CD14-positive monocyte (primary cell): Measurements from ENCODE around the gene TBC1D22A. TPM values are rescaled to one million over a fixed set of nuclear protein-coding genes. Genes with fewer than 3 reads are reported as not detected.

ENCODE experiments used
- DNase-seq, 3 donors: peaks; one replicate each; pipeline ENCODE4 v3.0.0-alpha.2; 2011 to 2022
- H2AFZ ChIP-seq: 2 replicates; pipeline ENCODE4 v1.6.0; 2012; ENCODE audit warnings: mild to moderate bottlenecking, low read depth, low read length, inconsistent platforms; ENCODE audit not compliant: insufficient read depth, poor library complexity, severe bottlenecking
- H3K27ac ChIP-seq, 2 donors: 1 replicate in 1 of 2; 2 replicates in 1 of 2; pipeline ENCODE4 v1.5.1; 2012 to 2013; ENCODE audit warnings: low read length in 2 of 2, control low read depth in 1 of 2, inconsistent platforms in 1 of 2, low read depth in 1 of 2, mild to moderate bottlenecking in 1 of 2
- H3K27me3 ChIP-seq, 2 donors: one replicate each; pipeline versions ENCODE4 v1.6.0 to v1.6.1; 2011 to 2013; ENCODE audit warnings: low read length in 2 of 2; ENCODE audit not compliant: control insufficient read depth in 2 of 2, insufficient read depth in 2 of 2
- H3K36me3 ChIP-seq, 2 donors: replicated peaks in 1 of 2; 1 replicate in 1 of 2; 2 replicates in 1 of 2; pipeline versions ENCODE4 v1.5.1 to v1.6.1; 2012 to 2013; ENCODE audit warnings: low read length in 2 of 2, control low read depth in 1 of 2, inconsistent platforms in 1 of 2, mild to moderate bottlenecking in 1 of 2; ENCODE audit not compliant: insufficient read depth in 2 of 2, control insufficient read depth in 1 of 2
- H3K4me1 ChIP-seq, 2 donors: 1 replicate in 1 of 2; 2 replicates in 1 of 2; pipeline versions ENCODE4 v1.5.1 to v1.6.1; 2012 to 2013; ENCODE audit warnings: low read length in 2 of 2, control low read depth in 1 of 2, inconsistent platforms in 1 of 2, mild to moderate bottlenecking in 1 of 2, moderate library complexity in 1 of 2; ENCODE audit not compliant: insufficient read depth in 2 of 2, control insufficient read depth in 1 of 2
- H3K4me2 ChIP-seq: replicated peaks from 2 replicates; pipeline ENCODE3; 2012; ENCODE audit warnings: low read length, moderate library complexity, mild to moderate bottlenecking; ENCODE audit not compliant: poor library complexity, severe bottlenecking; ENCODE audit errors: extremely low read depth
- H3K4me3 ChIP-seq, 3 experiments: fragments of 200-600 bp in 1 of 3; sonication (generic) in 1 of 3; replicated peaks in 1 of 3; 1 replicate in 2 of 3; 2 replicates in 1 of 3; pipeline ENCODE4 v1.5.1; 2011 to 2013; ENCODE audit warnings: low read length in 3 of 3, mild to moderate bottlenecking in 3 of 3, control low read depth in 2 of 3, low read depth in 2 of 3, inconsistent platforms in 1 of 3, moderate library complexity in 1 of 3
- H3K79me2 ChIP-seq: 2 replicates; pipeline ENCODE4 v1.6.0; 2012; ENCODE audit warnings: mild to moderate bottlenecking, control low read depth, inconsistent platforms, low read length, moderate library complexity; ENCODE audit not compliant: insufficient read depth
- H3K9ac ChIP-seq: 2 replicates; pipeline ENCODE4 v1.6.0; 2017; ENCODE audit warnings: low read length, mild to moderate bottlenecking; ENCODE audit not compliant: insufficient read depth, poor library complexity, severe bottlenecking
- H3K9me3 ChIP-seq, 2 donors: replicated peaks in 1 of 2; 1 replicate in 1 of 2; 2 replicates in 1 of 2; pipeline versions ENCODE4 v1.5.1 to v1.6.1; 2012 to 2013; ENCODE audit warnings: low read length in 2 of 2, control low read depth in 1 of 2; ENCODE audit not compliant: control insufficient read depth in 1 of 2, insufficient read depth in 1 of 2
- H4K20me1 ChIP-seq: 2 replicates; pipeline ENCODE4 v1.6.0; 2012; ENCODE audit warnings: mild to moderate bottlenecking, low read length, control low read depth, moderate library complexity; ENCODE audit not compliant: insufficient read depth
- H3K27ac Mint-ChIP-seq, 7 donors: one replicate each; pipeline ENCODE4 v1.8.0; 2020; ENCODE audit warnings: mild to moderate bottlenecking in 7 of 7, mixed read lengths in 7 of 7, moderate library complexity in 6 of 7, inconsistent platforms in 2 of 7
- H3K27me3 Mint-ChIP-seq, 3 donors: one replicate each; pipeline ENCODE4 v1.8.0; 2021 to 2022; ENCODE audit warnings: low read depth in 3 of 3, mild to moderate bottlenecking in 3 of 3, mixed read lengths in 3 of 3, moderate library complexity in 3 of 3, inconsistent platforms in 1 of 3
- H3K36me3 Mint-ChIP-seq, 2 donors: one replicate each; pipeline ENCODE4 v1.8.0; 2020; ENCODE audit warnings: mixed read lengths in 2 of 2, inconsistent platforms in 1 of 2, mild to moderate bottlenecking in 1 of 2
- H3K4me1 Mint-ChIP-seq: one replicate; pipeline ENCODE4 v1.8.0; 2020; ENCODE audit warnings: mild to moderate bottlenecking, mixed read lengths
- H3K4me3 Mint-ChIP-seq, 2 donors: one replicate each; pipeline ENCODE4 v1.8.0; 2020; ENCODE audit warnings: mild to moderate bottlenecking in 2 of 2, mixed read lengths in 2 of 2, moderate library complexity in 1 of 2
- H3K9me3 Mint-ChIP-seq, 7 donors: one replicate each; pipeline ENCODE4 v1.8.0; 2020 to 2022; ENCODE audit warnings: mixed read lengths in 7 of 7, mild to moderate bottlenecking in 6 of 7, moderate library complexity in 6 of 7, inconsistent platforms in 2 of 7
- CTCF ChIP-seq: fragments of 200-600 bp; IDR thresholded peaks from one replicate; pipeline ENCODE4 v1.8.0; 2022; ENCODE audit warnings: antibody characterized with exemption, mild to moderate bottlenecking
- WGBS: methylation state at CpG from one replicate; pipeline ENCODE4 v1.1.5; 2013; ENCODE audit warnings: missing lambda C conversion rate; ENCODE audit not compliant: insufficient coverage; 5-methylcytosine and 5-hydroxymethylcytosine counted together
- intact Hi-C, 2 donors: fragments of 100-400 bp; cut with micrococcal nuclease; formaldehyde crosslinking; loops; one replicate each; pipeline versions ENCODE4 v1.15.0 to v1.15.1; 2023
- polyA plus RNA-seq, 3 donors: library from polyadenylated mRNA; depleted of rRNA in 1 of 3; unstranded in 2 of 3; stranded (reverse) in 1 of 3; fragments of 300-500 nt in 2 of 3; fragments of >200 nt in 1 of 3; fragmentation: Illumina TruSeq in 2 of 3; gene quantifications; 1 replicate in 2 of 3; 2 replicates in 1 of 3; pipeline ENCODE4 v1.2.3, GENCODE V29; 2012 to 2021

TBC1D22A gene
- polyA plus RNA-seq, 3 donors = 25.9 to 36.2 (median 29.5) TPM

- H3K4me2 ChIP-seq = no peak overlapping the region
- DNase-seq = no peak
- H3K79me2 ChIP-seq = no peaks in the 10 kb centered on the region
- no peaks in the 10 kb centered on the region for H3K36me3 ChIP-seq
- H3K4me1 ChIP-seq = no peaks in the 10 kb centered on the region
- H3K4me3 ChIP-seq = no peak overlapping the region
- Mint-ChIP-seq H3K36me3 (no peaks in the 10 kb centered on the region), H3K4me3 (no peak overlapping the region), H3K4me1 (no peaks in the 10 kb centered on the region), H3K9me3 (peaks cover 0 to 10% (median 3%) of the 10 kb centered on the region in 7 donors), H3K27me3 (peaks cover 1 to 4% (median 3%) of the 10 kb centered on the region in 3 donors), H3K27ac (no peak overlapping the region)
- no peaks in the 10 kb centered on the region for H3K27me3 ChIP-seq
- TF ChIP-seq CTCF = no peak
- no peak overlapping the region for H3K27ac ChIP-seq
- no peak overlapping the region for H2AFZ ChIP-seq
- peaks cover 0 to 8% of the 10 kb centered on the region in 2 donors for H3K9me3 ChIP-seq
- H4K20me1 ChIP-seq = no peaks in the 10 kb centered on the region
- intact Hi-C loops = no loop called here
- WGBS = 94% methylated on average over 8 of the region's 13 CpGs
- no peak overlapping the region for H3K9ac ChIP-seq
Measured at GRCh38 chr22:47209547-47210023, 447.1 kb downstream of the TBC1D22A start.

GRCh38 chr22:47210112-47210657, 447.7 kb downstream of the TBC1D22A start:
- H3K9me3 Mint-ChIP-seq = peaks cover 0 to 10% (median 3%) of the 10 kb centered on the region in 7 donors
- Histone ChIP-seq H3K9ac (no peak overlapping the region), H3K4me2 (no peak overlapping the region), H3K4me3 (no peak overlapping the region), H3K4me1 (no peaks in the 10 kb centered on the region), H3K79me2 (no peaks in the 10 kb centered on the region), H3K9me3 (peaks cover 0 to 8% of the 10 kb centered on the region in 2 donors), H2AFZ (no peak overlapping the region), H4K20me1 (no peaks in the 10 kb centered on the region), H3K36me3 (no peaks in the 10 kb centered on the region), H3K27ac (no peak overlapping the region), H3K27me3 (no peaks in the 10 kb centered on the region)
- TF ChIP-seq CTCF = no peak
- no peaks in the 10 kb centered on the region for H3K36me3 Mint-ChIP-seq
- no peaks in the 10 kb centered on the region for H3K4me1 Mint-ChIP-seq
- intact Hi-C loops = no loop called here
- H3K27me3 Mint-ChIP-seq = peaks cover 1 to 4% (median 3%) of the 10 kb centered on the region in 3 donors
- no peak overlapping the region for H3K4me3 Mint-ChIP-seq
- no peak for DNase-seq
- WGBS = 98% methylated on average over 15 of the region's 19 CpGs
- H3K27ac Mint-ChIP-seq = peak overlapping the region in 1 of 7 donors; percentile 55
